ENCODE results near the gene PTGFRN.

DNA sequence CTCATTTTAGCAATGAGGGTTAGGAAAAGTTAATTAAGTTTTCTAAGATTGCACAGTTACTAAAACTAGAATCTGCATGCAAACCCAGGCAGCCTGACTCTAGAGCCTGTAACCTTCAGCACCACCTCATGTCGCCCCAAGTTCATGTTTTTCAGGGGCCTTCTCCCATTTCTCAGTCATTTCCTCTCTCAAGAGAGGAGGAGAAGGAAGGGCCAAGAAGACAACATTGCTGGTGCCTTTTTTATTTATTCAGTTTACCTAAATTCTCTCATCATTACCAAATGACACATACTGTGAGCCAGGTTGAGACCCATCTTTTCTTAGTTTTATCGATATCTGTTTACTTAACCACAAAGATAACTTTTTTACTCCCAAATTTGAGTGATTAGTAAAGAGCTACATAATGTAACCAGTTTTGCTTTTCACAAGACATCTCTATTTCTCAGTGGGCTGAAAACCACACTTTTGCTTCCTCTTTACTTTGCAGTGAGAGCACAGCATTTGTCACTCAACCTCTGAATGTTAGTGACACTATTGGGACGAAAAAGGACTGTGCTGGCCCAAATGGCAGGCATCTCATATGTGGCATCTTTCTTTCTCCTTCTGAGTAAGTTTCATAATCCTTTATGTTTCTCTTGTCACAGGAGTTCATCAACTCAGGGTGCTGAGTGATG lies 91.7 kb downstream of the PTGFRN start, which contains the start of gene CD101:
- TF ChIP-seq, protein P1, sequence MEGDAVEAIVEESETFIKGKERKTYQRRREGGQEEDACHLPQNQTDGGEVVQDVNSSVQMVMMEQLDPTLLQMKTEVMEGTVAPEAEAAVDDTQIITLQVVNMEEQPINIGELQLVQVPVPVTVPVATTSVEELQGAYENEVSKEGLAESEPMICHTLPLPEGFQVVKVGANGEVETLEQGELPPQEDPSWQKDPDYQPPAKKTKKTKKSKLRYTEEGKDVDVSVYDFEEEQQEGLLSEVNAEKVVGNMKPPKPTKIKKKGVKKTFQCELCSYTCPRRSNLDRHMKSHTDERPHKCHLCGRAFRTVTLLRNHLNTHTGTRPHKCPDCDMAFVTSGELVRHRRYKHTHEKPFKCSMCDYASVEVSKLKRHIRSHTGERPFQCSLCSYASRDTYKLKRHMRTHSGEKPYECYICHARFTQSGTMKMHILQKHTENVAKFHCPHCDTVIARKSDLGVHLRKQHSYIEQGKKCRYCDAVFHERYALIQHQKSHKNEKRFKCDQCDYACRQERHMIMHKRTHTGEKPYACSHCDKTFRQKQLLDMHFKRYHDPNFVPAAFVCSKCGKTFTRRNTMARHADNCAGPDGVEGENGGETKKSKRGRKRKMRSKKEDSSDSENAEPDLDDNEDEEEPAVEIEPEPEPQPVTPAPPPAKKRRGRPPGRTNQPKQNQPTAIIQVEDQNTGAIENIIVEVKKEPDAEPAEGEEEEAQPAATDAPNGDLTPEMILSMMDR (IDR thresholded peaks at IDR 0.05), result no peak
- no peak for TF ChIP-seq POLR2A (IDR thresholded peaks at IDR 0.05)
- TF ChIP-seq POLR2AphosphoS5 (IDR thresholded peaks at IDR 0.05), result no peak

Data from sigmoid colon (tissue), 4 donors.